ENCODE data around the gene ADM5. TPM values are rescaled to one million over a fixed set of nuclear protein-coding genes. Genes with fewer than 3 reads are reported as not detected.
A peak's percentile ranks its signal among the peaks of the same experiment; 100 is the strongest.

ADM5 gene
- total RNA-seq, 8 experiments from 2014 or later = 0.66 to 5.2 (median 2.1) TPM

GRCh38 chr19:49652551-49653465 lies 36.6 kb upstream of the ADM5 start:
- H3K4me1 ChIP-seq (replicated peaks in 1 of 2) = peaks cover 0 to 4% of the 10 kb centered on the region in 2 donors
- no peak overlapping the region for H3K27ac ChIP-seq
- WGBS, 10 experiments = 80 to 100% (median 100%) methylated on average over 1 to 11 of the region's 58 CpGs; no CpG with 5 or more reads in 4 of the 10 experiments
- ATAC-seq (replicated peaks in 6 of 8) = peak in 1 of 8 experiments; percentile 3
- in situ Hi-C loops (cut with MboI; ENCODE audit: low pct_unique_long_range_greater_than_20kb in 2 of 9, low sequenced_read_pairs in 9 of 9, unreplicated experiment in 9 of 9) = no loop called here
- H3K4me3 ChIP-seq = no peak overlapping the region

DNA sequence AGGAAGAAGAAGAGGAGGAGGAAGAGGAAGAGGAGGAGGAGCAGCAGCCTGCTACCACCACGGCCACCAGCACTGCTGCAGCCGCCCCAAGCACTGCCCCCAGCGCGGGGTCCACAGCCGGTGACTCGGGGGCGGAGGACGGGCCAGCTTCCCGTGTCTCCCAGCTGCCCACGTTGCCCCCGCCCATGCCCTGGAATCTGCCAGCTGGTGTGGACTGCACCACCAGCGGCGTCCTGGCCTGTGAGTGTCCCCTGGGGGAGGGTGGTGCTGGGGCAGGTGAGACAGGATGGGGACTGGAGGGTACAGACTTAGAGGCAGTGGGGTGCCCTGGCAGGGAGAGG lies 36.0 kb upstream of the ADM5 start:
- H3K4me3 ChIP-seq = no peak overlapping the region
- no CpG with 5 or more reads among the region's 13 CpGs for WGBS, 10 experiments
- peaks cover 0 to 4% of the 10 kb centered on the region in 2 donors for H3K4me1 ChIP-seq (replicated peaks in 1 of 2)
- in situ Hi-C loops (cut with MboI; ENCODE audit: low pct_unique_long_range_greater_than_20kb in 2 of 9, low sequenced_read_pairs in 9 of 9, unreplicated experiment in 9 of 9) = no loop called here
- no peak for ATAC-seq (replicated peaks in 6 of 8)
- no peak overlapping the region for H3K27ac ChIP-seq

DNA sequence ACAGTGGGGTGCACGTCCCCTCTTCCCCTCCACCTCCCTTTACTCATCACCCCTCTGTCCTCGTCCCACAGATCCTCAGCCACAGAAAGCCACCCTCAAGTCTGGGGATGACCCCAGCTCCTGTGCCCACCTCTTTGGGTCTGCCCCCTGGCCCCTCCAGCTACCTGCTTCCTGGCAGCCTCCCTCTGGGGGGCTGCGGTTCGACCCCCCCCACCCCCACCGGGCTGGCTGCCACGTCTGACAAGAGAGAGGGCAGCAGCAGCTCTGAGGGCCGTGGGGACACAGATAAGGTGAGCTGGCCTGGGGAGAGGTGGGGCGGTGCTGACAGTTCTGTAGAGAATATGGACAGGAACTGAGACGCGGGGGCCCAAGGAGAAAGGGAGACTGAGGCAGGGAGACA lies 34.8 kb upstream of the ADM5 start:
- Histone ChIP-seq H3K4me1 (replicated peaks in 1 of 2) (peaks cover 0 to 4% of the 10 kb centered on the region in 2 donors), H3K4me3 (no peak overlapping the region), H3K27ac (no peak overlapping the region)
- ATAC-seq (replicated peaks in 6 of 8) = no peak
- in situ Hi-C loops (cut with MboI; ENCODE audit: low pct_unique_long_range_greater_than_20kb in 2 of 9, low sequenced_read_pairs in 9 of 9, unreplicated experiment in 9 of 9) = no loop called here
- WGBS, 10 experiments = no CpG with 5 or more reads among the region's 10 CpGs

- in situ Hi-C loops (cut with MboI; ENCODE audit: low pct_unique_long_range_greater_than_20kb in 2 of 9, low sequenced_read_pairs in 9 of 9, unreplicated experiment in 9 of 9) = no loop called here
- Histone ChIP-seq H3K27ac (no peak overlapping the region), H3K4me1 (replicated peaks in 1 of 2) (peaks cover 0 to 4% of the 10 kb centered on the region in 2 donors), H3K4me3 (no peak overlapping the region)
- 87 to 100% (median 94%) methylated on average over 2 to 10 of the region's 23 CpGs; no CpG with 5 or more reads in 2 of the 10 experiments for WGBS, 10 experiments
- ATAC-seq (replicated peaks in 6 of 8) = no peak
These were observed 33.6 kb upstream of the ADM5 start for GRCh38 chr19:49655570-49656455.

DNA sequence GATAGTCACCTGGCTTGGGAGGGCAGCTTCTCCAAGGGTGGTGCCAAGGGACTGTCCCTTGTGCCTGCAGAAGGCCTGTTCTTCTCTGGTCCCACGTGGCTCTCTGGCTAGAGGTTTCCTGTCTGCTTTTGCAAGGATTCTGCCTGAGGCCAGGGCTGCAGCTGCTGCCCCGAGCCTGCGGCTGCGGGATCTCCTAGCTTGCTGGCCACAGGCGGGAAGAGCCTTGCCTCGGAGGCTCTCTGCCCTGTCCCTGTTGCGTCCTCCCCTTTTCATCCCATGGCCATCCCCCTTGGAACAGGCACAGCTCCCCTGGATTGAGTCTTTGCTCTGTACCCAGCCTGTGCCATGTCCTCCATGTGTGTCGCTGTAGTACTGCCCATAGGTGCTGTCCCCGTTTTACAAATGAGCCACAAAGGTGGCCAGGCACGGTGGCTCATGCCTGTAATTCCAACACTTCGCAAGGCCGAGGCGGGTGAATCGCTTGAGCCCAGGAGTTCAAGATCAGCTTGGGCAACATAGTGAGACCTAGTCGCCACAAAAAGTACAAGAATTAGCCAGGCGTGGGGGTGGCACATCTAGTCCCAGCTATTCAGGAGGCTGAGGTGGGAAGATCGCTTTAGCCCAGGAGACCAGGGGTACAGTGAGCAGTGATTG lies 32.8 kb upstream of the ADM5 start:
- no peak for ATAC-seq (replicated peaks in 6 of 8)
- H3K4me3 ChIP-seq = no peak overlapping the region
- in situ Hi-C loops (cut with MboI; ENCODE audit: low pct_unique_long_range_greater_than_20kb in 2 of 9, low sequenced_read_pairs in 9 of 9, unreplicated experiment in 9 of 9) = no loop called here
- 50 to 100% (median 83%) methylated on average over 1 to 7 of the region's 17 CpGs; no CpG with 5 or more reads in 2 of the 10 experiments for whole genome bisulfite sequencing, 10 experiments
- H3K4me1 ChIP-seq (replicated peaks in 1 of 2) = peaks cover 0 to 4% of the 10 kb centered on the region in 2 donors
- H3K27ac ChIP-seq = no peak overlapping the region

DNA sequence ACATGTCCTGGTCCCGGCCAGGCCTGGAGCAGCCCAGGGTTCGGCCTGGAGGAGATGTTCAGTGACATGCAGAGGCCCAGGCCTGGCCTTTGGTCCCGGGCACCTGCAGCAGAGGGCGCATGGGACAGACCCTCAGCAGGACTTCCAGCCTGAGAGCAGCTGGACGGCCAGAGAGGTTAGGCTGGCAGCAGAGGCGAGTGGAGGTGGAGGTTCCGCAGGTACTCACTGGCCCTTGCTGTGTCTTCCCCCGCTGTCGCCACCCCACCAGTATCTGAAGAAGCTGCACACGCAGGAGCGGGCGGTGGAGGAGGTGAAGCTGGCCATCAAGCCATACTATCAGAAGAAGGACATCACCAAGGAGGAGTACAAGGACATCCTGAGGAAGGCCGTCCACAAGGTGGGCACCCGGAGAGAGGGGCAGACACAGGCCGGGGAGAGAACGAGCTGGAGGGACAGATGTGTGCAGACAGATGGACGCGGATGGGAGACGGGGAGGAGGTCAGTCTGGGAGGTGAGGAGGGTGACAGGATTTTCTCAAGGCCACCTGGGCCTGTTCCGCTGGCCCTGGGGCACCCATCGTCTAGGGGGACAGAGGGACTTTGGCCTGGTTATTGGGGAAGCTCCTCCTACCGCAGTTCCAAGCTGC lies 31.8 kb upstream of the ADM5 start:
- H3K27ac ChIP-seq = no peak overlapping the region
- no peak for ATAC-seq (replicated peaks in 6 of 8)
- peaks cover 0 to 4% of the 10 kb centered on the region in 2 donors for H3K4me1 ChIP-seq (replicated peaks in 1 of 2)
- in situ Hi-C loops (cut with MboI; ENCODE audit: low pct_unique_long_range_greater_than_20kb in 2 of 9, low sequenced_read_pairs in 9 of 9, unreplicated experiment in 9 of 9) = no loop called here
- 70 to 100% (median 95%) methylated on average over 1 to 8 of the region's 22 CpGs; no CpG with 5 or more reads in 5 of the 10 experiments for WGBS, 10 experiments
- no peak overlapping the region for H3K4me3 ChIP-seq

GRCh38 chr19:49658139-49658517 lies 31.3 kb upstream of the ADM5 start:
- Histone ChIP-seq H3K4me1 (replicated peaks in 1 of 2) (peaks cover 0 to 4% of the 10 kb centered on the region in 2 donors), H3K27ac (no peak overlapping the region), H3K4me3 (no peak overlapping the region)
- in situ Hi-C loops (cut with MboI; ENCODE audit: low pct_unique_long_range_greater_than_20kb in 2 of 9, low sequenced_read_pairs in 9 of 9, unreplicated experiment in 9 of 9) = no loop called here
- peak in 1 of 8 experiments; percentile 2 for ATAC-seq (replicated peaks in 6 of 8)
- 94% methylated on average over 3 of the region's 15 CpGs; no CpG with 5 or more reads in 9 of the 10 experiments for WGBS, 10 experiments

DNA sequence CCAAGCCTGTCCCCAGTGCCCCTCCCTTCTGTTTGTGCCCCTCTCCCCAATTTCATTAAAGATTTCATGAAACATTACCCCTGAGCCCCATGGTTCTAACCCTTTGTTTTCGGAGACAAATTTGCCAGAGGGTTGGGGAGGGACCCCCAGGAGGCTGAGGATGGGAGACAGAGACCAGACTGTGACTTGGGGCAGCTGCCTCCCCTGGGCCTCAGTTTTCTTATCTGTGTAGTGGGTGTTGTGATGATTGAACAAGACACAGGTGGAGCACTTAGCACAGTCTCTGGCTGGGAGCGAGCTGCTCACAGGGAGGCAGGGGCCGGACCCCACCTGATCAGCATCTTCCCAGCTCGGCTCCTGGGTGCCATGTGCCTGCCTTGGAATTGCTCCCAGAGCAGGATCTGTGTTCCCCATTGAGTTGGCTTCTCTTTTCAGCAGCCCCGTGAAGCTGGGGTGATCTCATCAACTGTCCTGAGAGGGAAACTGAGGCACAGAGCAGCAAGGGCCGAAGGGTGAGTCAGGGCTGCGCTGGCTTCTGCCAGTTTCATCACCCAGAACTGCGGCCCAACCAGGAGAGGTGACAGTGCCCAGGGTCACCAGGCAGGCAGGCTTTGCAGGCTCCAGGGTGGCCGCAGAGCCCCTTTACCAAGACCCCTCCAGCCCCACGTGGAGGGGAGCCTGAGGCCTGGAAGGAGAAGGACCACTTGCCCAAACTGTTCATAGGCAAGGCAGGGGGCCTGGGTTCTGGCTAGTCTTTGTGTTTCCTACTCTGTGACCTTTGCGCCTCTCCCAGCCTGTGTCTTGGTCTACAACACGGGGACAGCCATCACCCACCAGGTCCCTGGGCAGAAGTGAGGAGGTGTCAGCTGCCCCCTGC lies 30.6 kb upstream of the ADM5 start:
- in situ Hi-C loops (cut with MboI; ENCODE audit: low pct_unique_long_range_greater_than_20kb in 2 of 9, low sequenced_read_pairs in 9 of 9, unreplicated experiment in 9 of 9) = no loop called here
- Histone ChIP-seq H3K27ac (no peak overlapping the region), H3K4me1 (replicated peaks in 1 of 2) (peaks cover 4 to 8% of the 10 kb centered on the region in 2 donors), H3K4me3 (no peak overlapping the region)
- WGBS, 10 experiments = 80 to 100% (median 98%) methylated on average over 1 to 7 of the region's 12 CpGs; no CpG with 5 or more reads in 4 of the 10 experiments
- ATAC-seq (replicated peaks in 6 of 8) = no peak

GRCh38 chr19:49660338-49660961 lies 28.9 kb upstream of the ADM5 start:
- WGBS, 10 experiments = 86 to 100% (median 91%) methylated on average over 1 to 7 of the region's 15 CpGs; no CpG with 5 or more reads in 5 of the 10 experiments
- ATAC-seq (replicated peaks in 6 of 8) = no peak
- in situ Hi-C loops (cut with MboI; ENCODE audit: low pct_unique_long_range_greater_than_20kb in 2 of 9, low sequenced_read_pairs in 9 of 9, unreplicated experiment in 9 of 9) = no loop called here
- Histone ChIP-seq H3K4me3 (no peak overlapping the region), H3K27ac (no peak overlapping the region), H3K4me1 (replicated peaks in 1 of 2) (peaks cover 8 to 12% of the 10 kb centered on the region in 2 donors)

GRCh38 chr19:49662011-49662410 lies 27.4 kb upstream of the ADM5 start:
- no peak overlapping the region for H3K4me3 ChIP-seq
- in situ Hi-C loops (cut with MboI; ENCODE audit: low pct_unique_long_range_greater_than_20kb in 2 of 9, low sequenced_read_pairs in 9 of 9, unreplicated experiment in 9 of 9) = no loop called here
- ATAC-seq (replicated peaks in 6 of 8) = no peak
- no peak overlapping the region for H3K27ac ChIP-seq
- WGBS, 10 experiments = 70% methylated on average over 2 of the region's 16 CpGs; no CpG with 5 or more reads in 9 of the 10 experiments
- peaks cover 8 to 15% of the 10 kb centered on the region in 2 donors for H3K4me1 ChIP-seq (replicated peaks in 1 of 2)

DNA sequence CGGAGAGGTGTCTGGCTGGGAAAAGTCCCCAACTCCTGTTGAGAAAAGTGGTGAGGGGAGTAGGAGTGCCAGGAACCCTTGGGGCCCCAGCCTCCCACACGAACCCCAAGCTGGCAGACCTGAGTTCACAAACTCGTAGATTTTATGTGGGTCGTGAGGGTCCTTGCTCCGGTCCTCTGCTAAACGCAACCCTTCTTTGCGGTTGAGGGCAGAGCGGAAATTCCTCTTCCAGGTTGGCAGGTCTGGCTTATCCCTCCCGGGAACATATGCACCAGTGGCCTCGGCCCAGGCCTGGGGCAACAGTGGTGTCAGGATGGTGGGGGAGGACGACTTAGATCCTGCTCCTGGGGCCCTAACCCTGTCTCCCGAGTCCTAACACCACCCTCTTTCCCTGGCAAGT lies 26.2 kb upstream of the ADM5 start:
- no peak overlapping the region for H3K27ac ChIP-seq
- 88 to 95% (median 92%) methylated on average over 2 to 6 of the region's 12 CpGs; no CpG with 5 or more reads in 7 of the 10 experiments for WGBS, 10 experiments
- in situ Hi-C loops (cut with MboI; ENCODE audit: low pct_unique_long_range_greater_than_20kb in 2 of 9, low sequenced_read_pairs in 9 of 9, unreplicated experiment in 9 of 9) = no loop called here
- H3K4me3 ChIP-seq = no peak overlapping the region
- ATAC-seq (replicated peaks in 6 of 8) = no peak
- peaks cover 7 to 15% of the 10 kb centered on the region in 2 donors for H3K4me1 ChIP-seq (replicated peaks in 1 of 2)

All from motor neuron (in vitro differentiated cells).